Endothelial cell of umbilical vein (primary cell): Measurements from ENCODE around the gene RABEP1. TPM values are rescaled to one million over a fixed set of nuclear protein-coding genes. Genes with fewer than 3 reads are reported as not detected.

Source experiments
- BruUV-seq: library from RNA; stranded (reverse); fragments of 400-500 nt; replicated peaks from 2 replicates; lab custom pipeline; 2021; lab: Mats Ljungman, UMichigan
- CTCF ChIA-PET: fragments of 300-600, 350-600 bp; sonication (Branson Sonifier 250); formaldehyde crosslinking; loops from one replicate; lab custom pipeline; 2021; ENCODE audit warnings: antibody characterized with exemption, inconsistent platforms; lab: Charles Lee
- POLR2A ChIA-PET: fragments of 300-600, 350-600 bp; sonication (Branson Sonifier 250); formaldehyde crosslinking; loops from one replicate; lab custom pipeline; 2021; ENCODE audit warnings: antibody characterized with exemption, inconsistent platforms; lab: Charles Lee
- DNase-seq: peaks from one replicate; pipeline ENCODE4 v3.0.0-alpha.2; 2011; ENCODE audit warnings: low read depth, low spot score
- FAIRE-seq: peaks from 2 replicates; lab custom pipeline; 2011; peaks lifted over from hg19 to GRCh38; lab: Jason Lieb, UNC
- H2AFZ ChIP-seq: 2 replicates; pipeline ENCODE4 v1.6.0; 2012; ENCODE audit warnings: low read depth, low read length, control low read depth, inconsistent platforms
- H3K27ac ChIP-seq: 2 replicates; pipeline ENCODE4 v1.5.1; 2011; ENCODE audit warnings: low read depth, mild to moderate bottlenecking, control low read depth, low read length, moderate library complexity; ENCODE audit not compliant: insufficient read depth
- H3K27me3 ChIP-seq, 2 experiments: 2 replicates each; pipeline versions ENCODE4 v1.6.0 to v1.6.1; 2011; ENCODE audit warnings: low read length in 2 of 2, mixed read lengths in 1 of 2; ENCODE audit not compliant: control insufficient read depth in 2 of 2, insufficient read depth in 2 of 2
- H3K36me3 ChIP-seq, 2 experiments: 2 replicates in 1 of 2; 3 replicates in 1 of 2; pipeline ENCODE4 v1.5.1; 2011; ENCODE audit warnings: low read length in 2 of 2, mild to moderate bottlenecking in 1 of 2, moderate library complexity in 1 of 2; ENCODE audit not compliant: control insufficient read depth in 2 of 2, insufficient read depth in 2 of 2; ENCODE audit errors: extremely low read depth in 1 of 2
- H3K4me1 ChIP-seq: 3 replicates; pipeline ENCODE4 v1.5.1; 2011; ENCODE audit warnings: mild to moderate bottlenecking, low read length; ENCODE audit not compliant: control insufficient read depth, insufficient read depth; ENCODE audit errors: extremely low read depth
- H3K4me2 ChIP-seq: 2 replicates; pipeline ENCODE4 v1.6.1; 2011; ENCODE audit warnings: low read length, control low read depth, mixed read lengths; ENCODE audit not compliant: insufficient read depth
- H3K4me3 ChIP-seq, 3 experiments: fragments of 200-600 bp in 1 of 3; sonication (generic), shearing (Covaris generic) in 1 of 3; replicated peaks in 1 of 3; 2 replicates each; pipeline ENCODE4 v1.5.1; 2011 to 2016; ENCODE audit warnings: control low read depth in 3 of 3, low read length in 3 of 3, mild to moderate bottlenecking in 2 of 3, inconsistent platforms in 1 of 3, low read depth in 1 of 3, moderate library complexity in 1 of 3; ENCODE audit not compliant: insufficient read depth in 1 of 3
- H3K79me2 ChIP-seq: 2 replicates; pipeline ENCODE4 v1.6.0; 2012; ENCODE audit warnings: low read length, inconsistent platforms; ENCODE audit not compliant: control insufficient read depth, insufficient read depth
- H3K9ac ChIP-seq: replicated peaks from 2 replicates; pipeline ENCODE3; 2011; ENCODE audit warnings: low read length, control low read depth; ENCODE audit not compliant: insufficient read depth; ENCODE audit errors: extremely low read depth
- H3K9me1 ChIP-seq: replicated peaks from 3 replicates; pipeline ENCODE4 v1.6.0; 2011; ENCODE audit warnings: mild to moderate bottlenecking, low read length; ENCODE audit not compliant: control insufficient read depth, insufficient read depth; ENCODE audit errors: extremely low read depth
- H3K9me3 ChIP-seq: replicated peaks from 2 replicates; pipeline ENCODE4 v1.5.1; 2012; ENCODE audit warnings: low read length, inconsistent platforms; ENCODE audit not compliant: control insufficient read depth, insufficient read depth
- H4K20me1 ChIP-seq: replicated peaks from 2 replicates; pipeline ENCODE3; 2011; ENCODE audit warnings: mild to moderate bottlenecking, low read length; ENCODE audit not compliant: control insufficient read depth, insufficient read depth; ENCODE audit errors: extremely low read depth
- CTCF ChIP-seq, 2 donors: IDR thresholded peaks; 1 replicate in 1 of 2; 2 replicates in 1 of 2; pipeline ENCODE4 v1.5.1; 2011; ENCODE audit warnings: low read length in 2 of 2, mild to moderate bottlenecking in 2 of 2, moderate library complexity in 2 of 2, control low read depth in 1 of 2, inconsistent platforms in 1 of 2, low read depth in 1 of 2; ENCODE audit not compliant: insufficient read depth in 1 of 2; ENCODE audit errors: extremely low read depth in 1 of 2
- EZH2 ChIP-seq: IDR thresholded peaks from 2 replicates; pipeline ENCODE4 v1.6.1; 2012; ENCODE audit warnings: borderline replicate concordance, low read depth, mild to moderate bottlenecking, moderate library complexity, low read length, inconsistent platforms; ENCODE audit not compliant: severe bottlenecking
- FOS ChIP-seq: IDR thresholded peaks from 2 replicates; pipeline ENCODE4 v1.6.1; 2011; ENCODE audit warnings: mild to moderate bottlenecking, low read length, moderate library complexity, borderline replicate concordance; ENCODE audit not compliant: insufficient read depth
- GATA2 ChIP-seq: IDR thresholded peaks from 2 replicates; pipeline ENCODE4 v1.7.0; 2011; ENCODE audit warnings: low read depth, mild to moderate bottlenecking, moderate library complexity, mixed read lengths, low read length; ENCODE audit not compliant: insufficient read length, insufficient read depth
- JUN ChIP-seq: IDR thresholded peaks from 2 replicates; pipeline ENCODE4 v1.6.1; 2011; ENCODE audit warnings: borderline replicate concordance, low read depth; ENCODE audit not compliant: insufficient read length, insufficient read depth
- MAX ChIP-seq: IDR thresholded peaks from 2 replicates; pipeline ENCODE4 v1.6.1; 2011; ENCODE audit not compliant: insufficient read depth, insufficient read length
- MYC ChIP-seq: IDR thresholded peaks from one replicate; pipeline ENCODE4 v1.6.1; 2011; ENCODE audit warnings: mild to moderate bottlenecking, low read depth, low read length
- POLR2A ChIP-seq: IDR thresholded peaks from 2 replicates; pipeline ENCODE4 v1.6.1; 2012; ENCODE audit warnings: low read depth, mild to moderate bottlenecking, control low read depth, low read length
- POLR2AphosphoS5 ChIP-seq: IDR thresholded peaks from 2 replicates; pipeline ENCODE4 v1.6.1; 2012; ENCODE audit warnings: low read depth, mild to moderate bottlenecking, control low read depth, low read length, moderate library complexity; ENCODE audit not compliant: insufficient read depth
- dilution Hi-C: fragments of 300-500 bp; cut with MboI; formaldehyde crosslinking; loops from one replicate; pipeline ENCODE4 v1.15.0; 2019; ENCODE audit warnings: low sequenced_read_pairs; ENCODE audit not compliant: extremely low pct_ligation_motif_present
- intact Hi-C: fragments of 100-400 bp; cut with micrococcal nuclease; formaldehyde crosslinking; loops from one replicate; pipeline ENCODE4 v1.10.0; 2022
- polyA plus RNA-seq, 4 experiments: library from polyadenylated mRNA; depleted of rRNA in 3 of 4; stranded (reverse) in 3 of 4; unstranded in 1 of 4; fragments of >200 nt; gene quantifications; 2 replicates each; pipeline versions ENCODE4 v1.2.1 to v1.2.3, GENCODE V29; 2011 to 2012; ENCODE audit warnings: missing spikeins in 1 of 4
- total RNA-seq: library from RNA; stranded (reverse); gene quantifications from 2 replicates; pipeline ENCODE4 v1.2.3, GENCODE V29; 2021

Gene RABEP1
- total and polyA plus RNA-seq, 2 donors (not counting 3 experiments of a cell fraction or from before 2014, with no cell fraction given): 10.1 to 54.8 TPM

- Histone ChIP-seq H4K20me1 (peaks cover 2% of the 10 kb centered on the region), H3K27ac (no peak overlapping the region), H2AFZ (no peak overlapping the region), H3K9me1 (no peaks in the 10 kb centered on the region), H3K79me2 (peaks cover 36% of the 10 kb centered on the region), H3K4me3 (no peak overlapping the region), H3K4me1 (peaks cover 13% of the 10 kb centered on the region), H3K27me3 (no peaks in the 10 kb centered on the region), H3K36me3 (peaks cover 0 to 7% of the 10 kb centered on the region in 2 experiments), H3K9ac (no peak overlapping the region), H3K4me2 (no peak overlapping the region), H3K9me3 (no peaks in the 10 kb centered on the region)
- POLR2A ChIA-PET: interaction anchor here (0.7 kb wide), 1 partner anchor 109 kb away, joined by 4 read pairs; no protein-coding TSS in a partner anchor
- FAIRE-seq (no peak), DNase-seq (no peak)
- CTCF ChIA-PET: interaction anchor here (1.0 kb wide), 1 partner anchor 22 kb away, joined by 5 read pairs; no protein-coding TSS in a partner anchor
- dilution Hi-C loops (no loop called here), intact Hi-C loops (no loop called here)
- BruUV-seq: no TSS peak
- TF ChIP-seq EZH2 (no peak), MAX (no peak)
Measured at GRCh38 chr17:5329784-5330557, 47.9 kb downstream of the RABEP1 start.

GRCh38 chr17:5330981-5331380 lies 48.9 kb downstream of the RABEP1 start:
- Histone ChIP-seq H4K20me1 (peaks cover 2% of the 10 kb centered on the region), H3K9ac (no peak overlapping the region), H3K4me2 (no peak overlapping the region), H3K9me1 (no peaks in the 10 kb centered on the region), H3K9me3 (no peaks in the 10 kb centered on the region), H3K4me3 (no peak overlapping the region), H3K27ac (no peak overlapping the region), H3K79me2 (peaks cover 31% of the 10 kb centered on the region), H3K36me3 (peaks cover 0 to 7% of the 10 kb centered on the region in 2 experiments), H3K27me3 (no peaks in the 10 kb centered on the region), H2AFZ (no peak overlapping the region), H3K4me1 (peaks cover 13% of the 10 kb centered on the region)
- FAIRE-seq (no peak), DNase-seq (no peak)
- BruUV-seq: no TSS peak
- POLR2A ChIA-PET: no interaction called here
- TF ChIP-seq EZH2: no peak
- TF ChIP-seq MYC: no peak
- no peak for TF ChIP-seq JUN
- no peak for TF ChIP-seq MAX
- no peak for TF ChIP-seq GATA2
- no peak for TF ChIP-seq POLR2A
- TF ChIP-seq CTCF (IDR thresholded peaks at IDR 0.05; ENCODE audit: extremely low read depth in 1 of 2, insufficient read depth in 1 of 2, low read depth in 1 of 2, low read length in 2 of 2): no peak
- TF ChIP-seq FOS: no peak
- no peak for TF ChIP-seq POLR2AphosphoS5
- intact Hi-C loops: no loop called here
- CTCF ChIA-PET: no interaction called here
- dilution Hi-C loops: no loop called here
